Measurements from ENCODE around the gene CDC7. TPM values are rescaled to one million over a fixed set of nuclear protein-coding genes. Genes with fewer than 3 reads are reported as not detected.

Gene CDC7
- total RNA-seq, 1 donor from 2014 or later = 156 TPM

GRCh38 chr1:91499346-91499745, 1.3 kb upstream of the CDC7 start:
- peaks cover 25% of the 10 kb centered on the region for H3F3A ChIP-seq (ENCODE audit: low read depth)
- Mint-ChIP-seq H3K36me3 (no peaks in the 10 kb centered on the region), H3K4me1 (peaks cover 14% of the 10 kb centered on the region), H3K9me3 (no peaks in the 10 kb centered on the region), H3K4me3 (no peak overlapping the region), H3K27ac (no peak overlapping the region), H3K27me3 (ENCODE audit: insufficient read depth, low read depth) (no peaks in the 10 kb centered on the region)
- no peaks in the 10 kb centered on the region for H3K9me3 ChIP-seq (ENCODE audit: low read depth)
- no peaks in the 10 kb centered on the region for H3K36me3 ChIP-seq
- H3K79me2 ChIP-seq (ENCODE audit: low read depth) = peaks cover 30% of the 10 kb centered on the region
- H3K9ac ChIP-seq = no peak overlapping the region
- H3K4me3 ChIP-seq = no peak overlapping the region
- no peak overlapping the region for H3K27ac ChIP-seq
- peaks cover 24% of the 10 kb centered on the region for H3K4me1 ChIP-seq
- no peak overlapping the region for H3K4me2 ChIP-seq
- no peak for TF ChIP-seq EZH2 (IDR thresholded peaks at IDR 0.05)
- TF ChIP-seq CTCF (IDR thresholded peaks at IDR 0.05) = no peak
- TF ChIP-seq EZH2phosphoT487 (IDR thresholded peaks at IDR 0.05) = no peak
- H3K27me3 ChIP-seq = no peaks in the 10 kb centered on the region
- DNase-seq (ENCODE audit: low spot score) = no peak
- H2AFZ ChIP-seq (replicated peaks) = peak overlapping the region; percentile 95
- H4K20me1 ChIP-seq (ENCODE audit: low read depth) = peaks cover 19% of the 10 kb centered on the region

DNA sequence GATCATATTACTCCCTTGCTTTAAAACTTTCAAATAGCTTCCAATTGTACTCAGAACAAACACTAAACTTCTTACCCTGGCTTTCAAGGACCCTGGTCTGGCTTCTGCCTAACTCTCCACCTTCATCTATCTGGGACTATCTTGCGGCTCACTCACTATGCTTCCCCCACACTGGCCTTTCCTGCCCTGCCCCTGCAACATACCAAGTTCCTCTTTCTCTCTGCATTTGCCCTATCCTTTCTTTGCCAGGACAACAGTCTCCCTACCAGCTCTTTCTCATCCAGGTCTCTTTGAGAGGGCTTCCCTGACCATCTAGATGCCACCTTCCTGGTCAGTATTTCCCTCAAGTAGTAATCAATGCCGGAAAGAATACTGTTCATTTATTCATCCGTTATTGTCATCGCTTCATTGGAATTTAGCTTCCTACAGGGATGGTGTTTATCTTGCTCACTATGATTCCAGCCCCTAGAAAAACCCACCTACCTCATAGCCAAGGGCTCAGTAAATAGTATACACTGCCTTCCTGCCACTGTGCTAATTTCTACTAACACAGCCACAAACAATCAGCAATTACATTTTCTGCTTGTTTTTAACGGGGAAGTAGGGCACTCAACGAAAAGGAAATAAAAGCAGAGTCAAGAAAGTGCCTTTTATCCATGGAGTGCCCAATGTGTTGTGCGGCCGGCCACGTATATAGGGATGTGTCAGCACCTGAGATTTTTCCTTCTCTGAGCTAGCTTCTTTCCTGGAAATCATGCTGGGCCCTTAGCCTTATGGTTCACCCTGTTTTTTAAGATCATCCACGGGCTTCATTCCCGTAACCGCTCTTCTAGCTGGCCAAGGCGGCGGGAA, 521 bp upstream of the CDC7 start:
- Histone ChIP-seq H3K9me3 (ENCODE audit: low read depth) (no peaks in the 10 kb centered on the region), H3F3A (ENCODE audit: low read depth) (peaks cover 33% of the 10 kb centered on the region), H3K79me2 (ENCODE audit: low read depth) (peaks cover 38% of the 10 kb centered on the region), H3K4me2 (peak overlapping the region; percentile 86), H3K4me3 (peak overlapping the region; percentile 71), H3K9ac (peak overlapping the region; percentile 77), H3K36me3 (no peaks in the 10 kb centered on the region), H3K27ac (no peak overlapping the region), H3K27me3 (no peaks in the 10 kb centered on the region), H3K4me1 (peaks cover 32% of the 10 kb centered on the region), H4K20me1 (ENCODE audit: low read depth) (peaks cover 27% of the 10 kb centered on the region), H2AFZ (replicated peaks) (peak overlapping the region; percentile 95)
- Mint-ChIP-seq H3K27ac (no peak overlapping the region), H3K27me3 (ENCODE audit: insufficient read depth, low read depth) (no peaks in the 10 kb centered on the region), H3K9me3 (no peaks in the 10 kb centered on the region), H3K36me3 (peaks cover 4% of the 10 kb centered on the region), H3K4me1 (peaks cover 19% of the 10 kb centered on the region), H3K4me3 (no peak overlapping the region)
- no peak for TF ChIP-seq CTCF (IDR thresholded peaks at IDR 0.05)
- no peak for TF ChIP-seq EZH2phosphoT487 (IDR thresholded peaks at IDR 0.05)
- no peak for TF ChIP-seq EZH2 (IDR thresholded peaks at IDR 0.05)
- DNase-seq (ENCODE audit: low spot score) = peak; percentile 3

DNA sequence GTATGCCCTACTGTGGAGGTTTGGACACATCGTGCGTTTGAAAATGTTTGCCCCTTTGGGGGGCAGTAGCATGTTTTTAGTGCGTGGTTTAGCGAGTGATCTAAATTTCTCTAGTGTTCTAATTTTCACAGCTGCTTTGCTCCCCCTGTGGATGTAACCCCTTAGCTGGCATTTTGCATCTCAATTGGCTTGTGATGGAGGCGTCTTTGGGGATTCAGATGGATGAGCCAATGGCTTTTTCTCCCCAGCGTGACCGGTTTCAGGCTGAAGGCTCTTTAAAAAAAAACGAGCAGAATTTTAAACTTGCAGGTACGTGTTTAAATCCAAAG, 836 bp downstream of the CDC7 start:
- peak overlapping the region; percentile 71 for H3K4me3 ChIP-seq
- peaks cover 41% of the 10 kb centered on the region for H4K20me1 ChIP-seq (ENCODE audit: low read depth)
- H3K36me3 ChIP-seq = no peaks in the 10 kb centered on the region
- no peaks in the 10 kb centered on the region for H3K27me3 ChIP-seq
- H3K9ac ChIP-seq = peak overlapping the region; percentile 77
- H3K79me2 ChIP-seq (ENCODE audit: low read depth) = peaks cover 52% of the 10 kb centered on the region
- Mint-ChIP-seq H3K9me3 (no peaks in the 10 kb centered on the region), H3K27me3 (ENCODE audit: insufficient read depth, low read depth) (no peaks in the 10 kb centered on the region), H3K27ac (no peak overlapping the region), H3K4me1 (peaks cover 22% of the 10 kb centered on the region), H3K4me3 (no peak overlapping the region), H3K36me3 (peaks cover 4% of the 10 kb centered on the region)
- peak overlapping the region; percentile 95 for H2AFZ ChIP-seq (replicated peaks)
- no peak for DNase-seq (ENCODE audit: low spot score)
- peaks cover 37% of the 10 kb centered on the region for H3F3A ChIP-seq (ENCODE audit: low read depth)
- peaks cover 44% of the 10 kb centered on the region for H3K4me1 ChIP-seq
- peak overlapping the region; percentile 96 for H3K27ac ChIP-seq
- H3K9me3 ChIP-seq (ENCODE audit: low read depth) = no peaks in the 10 kb centered on the region
- H3K4me2 ChIP-seq = peak overlapping the region; percentile 86
- TF ChIP-seq EZH2 (IDR thresholded peaks at IDR 0.05) (peak; percentile 50), EZH2phosphoT487 (IDR thresholded peaks at IDR 0.05) (no peak), CTCF (IDR thresholded peaks at IDR 0.05) (no peak)

Data from neural progenitor cell (in vitro differentiated cells).